Prostate gland (tissue), 2 donors: ENCODE measurements around the gene JAK1. TPM values are rescaled to one million over a fixed set of nuclear protein-coding genes. Genes with fewer than 3 reads are reported as not detected.

Source experiments
- DNase-seq: peaks from one replicate; pipeline ENCODE4 v3.0.0-alpha.2; 2019; ENCODE audit warnings: low spot score
- H3K27ac ChIP-seq, 2 donors: fragments of 200-600 bp; sonication (generic); 2 replicates each; pipeline ENCODE4 v1.5.1; 2017 to 2019
- H3K27me3 ChIP-seq: fragments of 200-600 bp; sonication (generic); replicated peaks from 2 replicates; pipeline ENCODE4 v1.5.1; 2019; ENCODE audit not compliant: insufficient read depth
- H3K36me3 ChIP-seq, 2 donors: fragments of 200-600 bp; sonication (generic); 1 replicate in 1 of 2; 2 replicates in 1 of 2; pipeline versions ENCODE4 v1.5.1 to v1.8.1; 2017 to 2019
- H3K4me1 ChIP-seq: fragments of 200-600 bp; sonication (generic); replicated peaks from 2 replicates; pipeline ENCODE4 v1.5.1; 2019
- H3K4me3 ChIP-seq, 2 donors: fragments of 200-600 bp; sonication (generic); 2 replicates each; pipeline ENCODE4 v1.5.1; 2017 to 2019
- H3K9me3 ChIP-seq: fragments of 200-600 bp; sonication (generic); 2 replicates; pipeline ENCODE4 v1.5.1; 2017
- CTCF ChIP-seq, 4 experiments: fragments of 200-600 bp in 2 of 4; fragments of 450-650 bp in 2 of 4; sonication (generic) in 2 of 4; IDR thresholded peaks; 1 replicate in 3 of 4; 2 replicates in 1 of 4; pipeline ENCODE4 v1.5.1; 2016 to 2019; ENCODE audit warnings: antibody characterized with exemption in 4 of 4, mild to moderate bottlenecking in 2 of 4, moderate library complexity in 2 of 4
- POLR2A ChIP-seq: fragments of 450-650 bp; IDR thresholded peaks from one replicate; pipeline ENCODE4 v1.6.1; 2016; ENCODE audit warnings: antibody characterized with exemption, mild to moderate bottlenecking
- POLR2AphosphoS5 ChIP-seq: sonication (generic); formaldehyde crosslinking; IDR thresholded peaks from one replicate; pipeline ENCODE4 v1.6.1; 2017; ENCODE audit warnings: antibody characterized with exemption
- WGBS: methylation state at CpG from one replicate; pipeline ENCODE4 v1.1.5; 2018; 5-methylcytosine and 5-hydroxymethylcytosine counted together
- intact Hi-C: fragments of 100-400 bp; cut with DNase I; formaldehyde crosslinking; loops from one replicate; pipeline ENCODE4 v1.14.2; 2022
- total RNA-seq, 2 donors: library from RNA; depleted of rRNA; stranded (reverse); fragments of >200 nt; gene quantifications; one replicate each; pipeline ENCODE4 v1.1.0, GENCODE V29; 2016

The JAK1 gene
- total RNA-seq, 2 donors from 2014 or later: 66.3 to 115 TPM

GRCh38 chr1:64986903-64987871 lies 20.8 kb upstream of the JAK1 start:
- Histone ChIP-seq H3K9me3 (no peaks in the 10 kb centered on the region), H3K36me3 (no peaks in the 10 kb centered on the region), H3K4me1 (no peaks in the 10 kb centered on the region), H3K27me3 (no peaks in the 10 kb centered on the region), H3K4me3 (no peak overlapping the region), H3K27ac (no peak overlapping the region)
- TF ChIP-seq POLR2AphosphoS5: no peak
- TF ChIP-seq CTCF (IDR thresholded peaks at IDR 0.05): no peak
- no peak for TF ChIP-seq POLR2A
- intact Hi-C loops: no loop called here
- DNase-seq: no peak
- WGBS: 66% methylated on average over 3 of the region's 3 CpGs

GRCh38 chr1:64984737-64985136 lies 18.4 kb upstream of the JAK1 start:
- intact Hi-C loops: no loop called here
- H3K27ac ChIP-seq: no peak overlapping the region
- DNase-seq: no peak
- no peak for TF ChIP-seq POLR2AphosphoS5
- TF ChIP-seq POLR2A: no peak
- no peak for TF ChIP-seq CTCF (IDR thresholded peaks at IDR 0.05)
- H3K36me3 ChIP-seq: no peaks in the 10 kb centered on the region
- no peaks in the 10 kb centered on the region for H3K27me3 ChIP-seq
- H3K9me3 ChIP-seq: no peaks in the 10 kb centered on the region
- 86% methylated on average over 3 of the region's 3 CpGs for WGBS
- no peak overlapping the region for H3K4me3 ChIP-seq
- no peaks in the 10 kb centered on the region for H3K4me1 ChIP-seq

- H3K27ac ChIP-seq: no peak overlapping the region
- H3K4me1 ChIP-seq: no peaks in the 10 kb centered on the region
- no peaks in the 10 kb centered on the region for H3K36me3 ChIP-seq
- TF ChIP-seq POLR2AphosphoS5 (no peak), POLR2A (no peak), CTCF (IDR thresholded peaks at IDR 0.05) (no peak)
- intact Hi-C loops: no loop called here
- no peaks in the 10 kb centered on the region for H3K27me3 ChIP-seq
- no peak for DNase-seq
- H3K4me3 ChIP-seq: no peak overlapping the region
- H3K9me3 ChIP-seq: no peaks in the 10 kb centered on the region
- 98% methylated on average over 3 of the region's 3 CpGs for WGBS
These were observed 17.8 kb upstream of the JAK1 start for GRCh38 chr1:64984106-64984505.

- DNase-seq: peak; percentile 61
- no peaks in the 10 kb centered on the region for H3K36me3 ChIP-seq
- TF ChIP-seq POLR2A (no peak), CTCF (IDR thresholded peaks at IDR 0.05) (no peak), POLR2AphosphoS5 (peak; percentile 20)
- no peaks in the 10 kb centered on the region for H3K27me3 ChIP-seq
- no peaks in the 10 kb centered on the region for H3K4me1 ChIP-seq
- H3K4me3 ChIP-seq: no peak overlapping the region
- WGBS: 22% methylated on average over 5 of the region's 5 CpGs
- intact Hi-C loops: no loop called here
- H3K9me3 ChIP-seq: no peaks in the 10 kb centered on the region
- H3K27ac ChIP-seq: no peak overlapping the region
These were observed 16.8 kb upstream of the JAK1 start for GRCh38 chr1:64983110-64983509.
